Non-pigmented ciliary epithelial cell (primary cell): ENCODE data around the gene FOXD3.
"Not testable (repeated sequence)": the region's sequence is repeated elsewhere in the genome, so short reads cannot be mapped to it uniquely, and the experiment has no call there.

Source experiments
- DNase-seq: peaks from one replicate; pipeline ENCODE4 v3.0.0-alpha.2; 2010; ENCODE audit warnings: low read depth

Gene FOXD3

GRCh38 chr1:63321066-63321784 lies 1.1 kb upstream of the FOXD3 start:
- no peak for DNase-seq

GRCh38 chr1:63321785-63322113 lies 618 bp upstream of the FOXD3 start:
- no peak for DNase-seq

GRCh38 chr1:63322944-63323864 lies 837 bp downstream of the FOXD3 start:
- DNase-seq = no peak

- no peak for DNase-seq
These were observed 1.8 kb downstream of the FOXD3 start for GRCh38 chr1:63323865-63324778.

DNA sequence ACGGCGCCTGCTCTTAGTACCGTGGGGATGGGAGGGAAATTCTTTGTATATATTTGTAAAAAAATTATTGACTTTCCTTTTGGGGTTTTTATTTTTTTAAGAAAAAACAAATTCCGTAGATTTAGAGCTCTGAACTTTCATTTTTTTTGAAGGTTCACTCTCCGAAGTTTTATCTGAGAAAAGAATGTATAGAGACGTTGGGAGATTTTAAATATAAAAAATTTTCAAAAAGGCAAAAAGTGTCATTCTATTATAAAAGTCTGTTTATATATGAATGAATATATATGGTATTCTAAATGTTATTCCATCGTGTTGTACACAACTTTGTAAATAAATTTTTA lies 2.4 kb downstream of the FOXD3 start:
- DNase-seq = no peak

DNA sequence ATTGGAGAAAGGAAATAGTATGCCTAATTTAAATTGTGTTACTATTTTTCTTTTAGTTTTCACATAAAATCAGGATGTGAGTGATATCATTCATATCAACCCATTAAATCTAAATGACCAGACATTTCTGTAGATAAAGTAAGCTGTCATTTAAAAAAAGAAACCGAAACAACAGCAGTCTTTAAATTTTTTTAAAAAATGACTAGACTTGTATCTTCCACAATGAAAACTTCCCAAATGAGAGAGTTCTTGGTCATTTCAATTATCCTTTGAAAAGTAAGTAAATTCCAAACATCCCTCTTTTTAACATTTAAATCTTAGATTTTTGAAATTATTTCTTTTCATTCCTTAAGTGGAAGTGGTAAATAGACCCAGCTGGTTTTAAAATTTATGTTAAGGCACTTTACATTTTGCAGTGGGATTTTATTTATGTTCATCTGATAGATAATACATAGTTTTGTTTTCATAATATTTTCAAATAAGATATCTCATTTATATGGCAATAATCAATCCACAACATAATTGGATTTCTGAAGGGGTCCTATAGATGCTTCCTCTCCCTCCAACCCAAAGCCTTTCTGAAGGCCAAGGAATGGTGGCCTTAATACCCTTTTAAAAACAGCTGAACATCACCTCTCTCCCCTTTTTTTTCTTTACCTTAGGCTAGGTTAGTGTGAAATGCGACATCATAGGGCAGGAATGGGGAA lies 3.1 kb downstream of the FOXD3 start:
- no peak for DNase-seq

DNA sequence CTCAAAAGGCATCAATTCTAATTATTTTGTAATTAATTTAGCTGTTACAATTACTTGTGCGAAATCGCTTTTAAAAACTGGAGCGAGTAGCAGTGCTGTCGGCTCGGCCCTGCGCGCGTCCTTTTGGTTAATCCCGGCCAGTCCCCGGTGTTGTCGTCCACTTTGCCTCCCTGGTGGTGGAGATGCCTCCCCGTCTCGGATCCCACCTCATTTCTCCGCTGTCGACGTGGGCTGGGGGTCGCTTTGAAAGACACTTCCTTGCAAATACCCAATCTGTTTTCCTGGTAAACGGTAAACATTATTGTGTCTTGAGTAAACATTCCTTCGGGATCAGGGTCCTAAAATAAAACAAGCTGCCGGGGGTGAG lies 3.7 kb downstream of the FOXD3 start:
- no peak for DNase-seq

DNA sequence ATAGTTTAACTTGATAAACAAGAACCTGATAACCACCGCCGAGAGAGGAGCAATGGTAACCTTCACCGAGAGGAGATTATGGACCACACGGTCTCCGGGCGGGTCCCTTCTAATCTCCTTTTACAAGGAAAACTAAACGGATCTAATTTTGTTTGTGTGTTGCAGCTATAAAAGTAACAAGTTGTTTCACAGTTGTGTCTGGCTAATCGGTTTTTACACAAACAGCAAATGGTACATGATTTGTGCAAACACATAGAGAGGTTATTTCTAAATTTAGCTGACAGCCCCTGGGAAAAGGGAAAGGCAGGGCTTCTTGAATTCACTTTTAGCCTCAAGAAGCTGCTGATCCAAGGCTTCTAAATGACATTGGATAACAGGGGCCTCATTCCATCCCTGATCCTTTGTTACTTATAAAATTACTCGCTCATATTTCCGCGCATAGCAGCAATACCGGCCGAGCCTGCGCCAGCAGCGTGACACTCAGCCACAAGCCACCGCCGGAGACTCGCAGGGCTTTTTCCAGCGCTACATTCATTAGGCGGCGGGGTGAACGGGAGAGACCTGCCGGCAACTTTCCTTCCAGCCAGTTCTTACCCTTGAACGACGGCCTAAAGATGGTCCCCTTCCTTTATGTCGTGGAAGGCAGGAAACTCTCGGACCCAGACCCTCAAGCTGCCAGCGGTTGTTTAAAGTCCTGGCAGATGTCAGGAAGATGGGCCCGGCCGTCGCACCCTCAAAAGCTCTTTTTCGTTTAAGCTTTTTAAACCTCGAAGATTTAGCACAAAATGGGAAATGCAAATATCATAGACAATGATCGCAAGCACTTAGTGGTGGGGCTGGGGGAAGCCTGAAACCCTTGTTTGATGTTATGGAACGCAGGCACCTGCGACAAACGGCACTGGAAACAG lies 4.4 kb downstream of the FOXD3 start:
- no peak for DNase-seq

GRCh38 chr1:63327417-63328054 lies 5.2 kb downstream of the FOXD3 start:
- no peak for DNase-seq

- DNase-seq = no peak
These were observed 5.8 kb downstream of the FOXD3 start for GRCh38 chr1:63328122-63328521.

GRCh38 chr1:63328781-63329180 lies 6.4 kb downstream of the FOXD3 start:
- DNase-seq = no peak

DNA sequence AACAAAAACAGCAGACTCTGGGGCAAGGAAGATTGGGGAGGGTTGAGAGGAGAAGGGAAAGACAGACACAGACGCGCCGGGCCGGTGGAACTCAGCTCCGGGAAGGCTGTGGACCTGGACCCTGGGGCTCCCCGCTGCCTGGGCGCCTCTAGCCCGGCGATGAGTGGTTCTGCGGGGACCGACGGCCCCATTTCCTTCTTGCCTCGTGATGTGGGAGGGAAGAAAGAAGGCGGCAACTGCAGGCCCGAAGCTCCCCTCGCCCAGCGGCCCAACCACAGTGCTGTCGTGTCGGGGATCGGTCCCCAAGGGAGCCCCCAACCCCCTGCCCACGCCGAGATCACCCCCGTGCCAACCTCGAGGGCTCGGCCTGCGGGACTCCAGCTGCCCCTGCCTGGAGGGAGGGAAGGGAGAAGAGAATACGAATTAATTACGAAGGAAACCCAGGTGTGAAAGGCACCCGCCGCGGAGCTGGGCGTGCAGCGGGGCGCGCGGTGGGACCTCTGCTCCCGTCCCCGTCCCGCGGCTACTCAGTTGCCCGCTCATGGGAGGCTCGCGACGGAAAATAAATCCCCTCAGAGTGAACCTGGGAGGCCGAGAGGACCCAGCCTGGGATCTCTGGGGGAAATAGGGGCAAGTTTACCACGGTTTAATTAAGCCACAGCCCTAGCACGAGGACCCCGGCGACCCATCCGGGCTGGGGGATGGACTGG lies 7.4 kb downstream of the FOXD3 start:
- no peak for DNase-seq

GRCh38 chr1:63330331-63330916 lies 8.1 kb downstream of the FOXD3 start:
- no peak for DNase-seq

DNA sequence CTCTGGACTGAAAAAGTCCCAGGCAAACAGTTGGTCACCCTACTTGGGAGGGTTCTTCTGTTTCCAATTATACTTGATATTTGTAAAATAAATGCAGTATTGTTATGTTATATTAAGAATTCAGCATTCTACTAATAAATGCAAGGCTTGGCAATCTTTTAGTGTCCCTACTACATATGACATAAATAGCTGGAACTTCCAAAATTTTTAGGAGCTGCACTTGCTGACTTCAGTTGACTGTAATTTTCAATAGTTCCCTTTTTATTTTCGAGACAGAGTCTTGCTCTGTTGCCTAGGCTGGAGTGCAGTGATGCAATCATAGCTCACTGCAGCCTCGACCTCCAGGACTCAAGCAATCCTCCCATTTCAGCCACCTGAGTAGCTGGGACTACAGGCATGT lies 20.0 kb downstream of the FOXD3 start:
- DNase-seq = no peak

GRCh38 chr1:63343922-63344321 lies 21.6 kb downstream of the FOXD3 start:
- DNase-seq = no peak

DNA sequence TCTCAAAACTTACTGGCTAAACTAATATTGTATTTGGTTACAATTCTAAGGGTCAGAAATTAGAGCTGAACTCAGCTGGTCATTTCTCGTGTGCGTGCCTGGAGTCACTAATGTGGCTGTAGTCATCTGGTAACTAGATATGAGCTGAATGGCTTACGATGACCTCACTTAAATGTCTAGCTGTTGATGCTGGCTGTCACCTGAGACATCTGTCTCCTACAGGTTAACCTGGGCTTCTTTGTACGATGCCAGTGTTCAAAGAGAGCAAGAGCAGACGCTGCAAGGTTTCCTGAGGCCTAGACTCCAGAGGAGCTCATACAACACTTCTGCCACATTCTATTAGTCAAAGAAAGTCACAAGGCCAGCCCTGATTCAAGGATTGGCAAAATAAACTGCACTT lies 28.0 kb downstream of the FOXD3 start:
- DNase-seq = no peak

DNA sequence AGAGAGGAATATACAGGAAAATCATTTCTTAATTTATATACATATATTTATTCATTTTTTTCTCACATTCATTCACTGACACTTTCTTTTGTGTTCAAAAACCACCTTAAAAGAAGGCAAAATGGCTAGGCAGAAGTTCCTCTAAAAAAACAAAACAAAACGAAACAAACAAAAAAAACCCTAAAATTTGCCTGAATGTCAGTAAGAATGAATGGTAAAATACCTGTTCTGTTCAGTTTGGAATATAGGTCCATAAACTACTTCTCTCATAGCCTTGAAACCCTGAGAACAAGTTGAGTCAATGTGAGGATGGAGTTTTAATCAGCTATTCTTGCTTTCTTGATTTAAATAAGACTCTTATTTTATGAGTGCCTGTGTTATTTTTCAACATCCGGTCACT lies 30.4 kb downstream of the FOXD3 start:
- no peak for DNase-seq

- not testable (repeated sequence) for DNase-seq
These were observed 33.9 kb downstream of the FOXD3 start for GRCh38 chr1:63356234-63356633.

DNA sequence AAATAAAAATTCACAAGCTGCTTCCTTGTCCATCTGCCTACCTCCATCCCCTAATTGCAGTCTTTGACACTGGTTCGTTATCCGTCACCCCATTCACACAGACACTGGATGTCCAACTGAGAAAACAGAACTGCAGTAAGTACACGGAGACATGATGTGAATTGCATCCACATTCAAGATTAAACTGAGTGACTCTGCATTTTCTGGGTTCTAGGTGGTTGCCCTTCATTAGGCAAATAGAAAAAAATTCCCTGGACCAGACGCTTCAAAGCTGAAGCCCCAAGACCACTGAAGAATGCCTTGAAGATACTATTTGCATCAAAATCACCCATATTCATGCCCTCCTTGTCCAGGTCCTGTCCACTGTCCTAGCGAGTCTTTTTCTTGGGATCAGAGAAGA lies 37.2 kb downstream of the FOXD3 start:
- DNase-seq = no peak
